Measurements from ENCODE around the gene ATOX1.

- TF ChIP-seq, protein P1, sequence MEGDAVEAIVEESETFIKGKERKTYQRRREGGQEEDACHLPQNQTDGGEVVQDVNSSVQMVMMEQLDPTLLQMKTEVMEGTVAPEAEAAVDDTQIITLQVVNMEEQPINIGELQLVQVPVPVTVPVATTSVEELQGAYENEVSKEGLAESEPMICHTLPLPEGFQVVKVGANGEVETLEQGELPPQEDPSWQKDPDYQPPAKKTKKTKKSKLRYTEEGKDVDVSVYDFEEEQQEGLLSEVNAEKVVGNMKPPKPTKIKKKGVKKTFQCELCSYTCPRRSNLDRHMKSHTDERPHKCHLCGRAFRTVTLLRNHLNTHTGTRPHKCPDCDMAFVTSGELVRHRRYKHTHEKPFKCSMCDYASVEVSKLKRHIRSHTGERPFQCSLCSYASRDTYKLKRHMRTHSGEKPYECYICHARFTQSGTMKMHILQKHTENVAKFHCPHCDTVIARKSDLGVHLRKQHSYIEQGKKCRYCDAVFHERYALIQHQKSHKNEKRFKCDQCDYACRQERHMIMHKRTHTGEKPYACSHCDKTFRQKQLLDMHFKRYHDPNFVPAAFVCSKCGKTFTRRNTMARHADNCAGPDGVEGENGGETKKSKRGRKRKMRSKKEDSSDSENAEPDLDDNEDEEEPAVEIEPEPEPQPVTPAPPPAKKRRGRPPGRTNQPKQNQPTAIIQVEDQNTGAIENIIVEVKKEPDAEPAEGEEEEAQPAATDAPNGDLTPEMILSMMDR (IDR thresholded peaks at IDR 0.05), result no peak
- TF ChIP-seq POLR2A (IDR thresholded peaks at IDR 0.05), result no peak
Observed at GRCh38 chr5:151735646-151736045, 22.8 kb downstream of the ATOX1 start.
